Stimulated activated CD4-positive, alpha-beta T cell treated with anti-CD3 and anti-CD28 coated beads, Interleukin-12 subunit alpha, Interleukin-12 subunit beta, amount 100 ng/mL, for 48 hours (primary cell): ENCODE results near the gene TMEM234.
A peak's percentile ranks its signal among the peaks of the same experiment; 100 is the strongest.

Source experiments
- DNase-seq, 3 donors: peaks; one replicate each; pipeline ENCODE4 v3.0.0-alpha.2; 2020; ENCODE audit warnings: low read depth in 2 of 3, low spot score in 1 of 3

TMEM234 gene

DNA sequence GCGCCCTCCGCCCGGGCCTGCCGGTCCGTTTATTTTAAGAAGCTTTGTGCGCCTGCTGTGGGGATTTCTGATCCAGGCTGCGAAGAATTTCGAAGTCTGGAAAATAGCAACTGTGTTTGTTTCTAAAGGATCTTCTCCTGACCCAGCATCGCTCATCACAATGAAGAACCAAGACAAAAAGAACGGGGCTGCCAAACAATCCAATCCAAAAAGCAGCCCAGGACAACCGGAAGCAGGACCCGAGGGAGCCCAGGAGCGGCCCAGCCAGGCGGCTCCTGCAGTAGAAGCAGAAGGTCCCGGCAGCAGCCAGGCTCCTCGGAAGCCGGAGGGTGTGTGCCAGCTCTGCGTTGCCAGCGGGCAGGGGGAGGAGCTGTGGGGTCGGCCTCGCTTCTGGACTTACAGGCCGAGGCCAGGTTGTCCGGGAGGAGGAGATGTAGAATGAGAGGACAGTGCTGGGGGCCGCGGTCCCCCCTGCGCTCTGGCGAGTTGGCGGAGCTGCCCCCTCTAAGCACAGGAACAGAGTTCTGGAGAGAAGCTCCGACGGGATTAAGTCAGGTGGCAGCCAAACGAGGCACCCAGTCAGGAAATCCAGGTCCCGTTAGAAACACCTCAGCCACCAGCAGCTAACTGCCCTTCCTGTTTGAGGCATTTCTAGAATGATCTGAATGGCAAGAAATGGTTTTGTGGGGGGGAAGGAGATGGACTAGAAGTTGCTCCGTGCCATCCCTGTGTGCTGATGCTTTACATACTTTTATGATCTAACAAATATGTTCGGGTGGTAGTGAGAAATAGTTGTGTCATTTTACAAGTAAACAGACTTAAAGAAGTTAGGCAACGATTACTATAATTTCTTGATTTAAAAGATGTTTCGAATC is 41.7 kb downstream of the TMEM234 start:
- DNase-seq = no peak

DNA sequence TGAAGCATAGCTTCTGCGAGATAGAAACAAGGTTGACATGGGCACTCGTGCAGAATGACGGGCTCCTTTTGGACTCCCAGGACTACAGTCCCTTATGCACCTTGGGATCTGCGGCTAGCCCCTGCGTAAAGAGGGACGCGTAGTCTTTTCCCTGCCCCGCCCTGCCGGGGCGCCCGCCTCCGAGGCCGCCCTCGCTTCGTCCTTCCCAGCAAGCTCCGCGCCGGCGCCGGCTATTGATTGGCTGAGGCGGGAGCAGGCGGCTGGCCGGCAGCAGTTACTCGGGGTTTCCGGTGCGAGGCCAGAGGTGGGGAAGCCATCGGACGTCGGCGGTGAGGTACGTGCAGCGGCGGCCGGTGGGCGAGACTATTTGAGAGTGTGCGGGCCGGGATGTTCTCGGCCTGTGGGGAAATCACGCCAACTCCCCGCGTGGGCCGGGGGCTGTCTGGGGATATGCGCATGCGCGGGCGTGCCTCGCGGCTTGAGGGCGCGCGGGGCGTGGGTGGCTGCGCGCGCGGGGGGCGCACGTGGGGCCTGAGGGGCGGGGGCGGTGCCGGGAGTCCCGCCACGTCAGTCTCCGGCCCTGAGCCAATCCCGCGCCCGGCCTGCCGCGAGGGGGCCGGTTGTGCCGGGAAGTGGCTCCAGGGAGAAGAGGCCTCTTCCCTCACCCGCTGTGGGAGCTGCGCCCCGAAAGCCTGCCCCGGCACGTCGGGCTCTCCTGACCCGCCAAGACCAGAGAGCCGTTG is 42.5 kb downstream of the TMEM234 start, which contains the start of gene TXLNA:
Gene TXLNA, plus strand, starts transcription at position 233 of the 743 bp plus-strand sequence. CDS start 671 bp downstream, outside the sequence.
- DNase-seq = peak; percentile 81 to 91 (median 88)

DNA sequence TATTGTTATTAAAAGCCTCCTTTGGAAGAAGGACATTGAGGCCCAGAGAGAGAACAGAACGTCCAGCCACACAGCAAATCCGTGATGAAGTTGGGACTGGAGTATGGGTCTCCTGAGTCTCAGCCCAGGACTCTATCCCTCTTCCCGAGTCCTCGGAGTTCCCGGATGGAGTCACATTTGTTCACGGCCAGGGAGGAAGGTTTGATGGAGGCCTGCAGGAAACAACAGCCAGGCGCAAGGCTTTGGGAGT is 43.0 kb downstream of the TMEM234 start:
- DNase-seq = no peak

DNA sequence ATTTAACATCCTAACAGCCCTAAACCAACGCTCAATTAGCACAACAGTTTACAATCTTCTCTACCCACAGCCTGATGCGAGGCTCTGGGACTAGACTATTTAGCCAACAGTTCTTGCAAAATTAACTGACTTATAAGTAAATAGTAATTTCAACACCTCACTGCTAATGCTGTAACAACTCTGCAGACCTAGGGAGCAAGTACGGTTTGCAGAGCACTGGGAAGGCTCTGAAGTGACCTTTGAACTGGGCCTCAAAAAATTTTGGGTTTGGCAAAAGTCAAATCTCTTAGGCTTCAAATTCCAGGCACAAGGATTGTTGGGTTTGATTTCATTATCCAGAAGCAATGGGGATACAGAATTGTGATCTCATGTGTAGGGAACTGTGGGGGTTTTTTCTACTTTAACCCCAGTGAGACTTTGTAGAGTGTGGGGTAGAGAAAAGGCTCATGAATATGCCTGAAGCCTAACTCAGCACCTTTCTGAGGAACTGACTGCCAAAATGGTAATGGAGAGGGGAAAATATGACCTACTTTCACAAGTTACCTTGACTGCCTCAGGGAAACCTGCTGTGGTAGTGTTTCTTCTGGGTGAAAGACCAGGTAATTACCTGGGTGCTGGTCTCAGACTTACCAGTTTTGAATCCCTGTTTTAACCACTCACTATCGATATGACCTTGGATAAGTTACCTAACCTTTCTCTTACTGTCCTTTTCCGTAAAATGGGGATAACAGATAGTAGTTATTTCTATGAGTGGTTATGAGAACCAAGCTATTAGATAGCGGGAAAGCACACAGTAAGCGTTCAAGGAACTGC is 43.6 kb downstream of the TMEM234 start:
- no peak for DNase-seq

DNA sequence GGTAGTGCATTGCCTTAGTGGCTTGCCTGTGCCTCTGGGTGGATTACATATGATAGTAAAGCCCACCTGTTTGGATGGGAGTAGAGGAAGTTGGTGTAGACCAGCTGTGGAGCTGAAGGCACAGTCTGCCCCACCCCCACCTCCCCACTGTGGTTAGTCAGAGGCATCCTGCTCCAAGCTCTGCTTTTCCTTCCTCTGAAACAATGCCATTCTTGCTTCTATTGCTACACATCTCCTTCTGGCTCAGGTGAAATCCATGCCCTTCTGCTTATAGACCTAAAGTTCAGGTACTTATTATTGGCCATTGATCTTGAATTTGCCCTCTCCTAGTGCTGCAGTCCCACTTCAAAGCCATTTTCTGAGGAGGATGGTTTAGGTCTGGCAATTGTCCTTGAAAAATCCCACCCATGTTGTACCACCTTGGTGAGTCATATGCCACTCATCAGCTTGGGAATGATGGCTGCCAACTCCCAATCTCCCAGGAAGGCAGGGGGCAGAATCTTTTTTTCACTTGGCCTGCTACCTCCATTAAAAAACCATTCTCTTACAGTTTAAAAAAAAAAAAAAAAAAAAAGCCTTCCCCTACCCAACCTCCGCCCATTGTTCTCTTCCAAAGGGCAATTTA is 49.4 kb downstream of the TMEM234 start:
- DNase-seq = no peak

DNA sequence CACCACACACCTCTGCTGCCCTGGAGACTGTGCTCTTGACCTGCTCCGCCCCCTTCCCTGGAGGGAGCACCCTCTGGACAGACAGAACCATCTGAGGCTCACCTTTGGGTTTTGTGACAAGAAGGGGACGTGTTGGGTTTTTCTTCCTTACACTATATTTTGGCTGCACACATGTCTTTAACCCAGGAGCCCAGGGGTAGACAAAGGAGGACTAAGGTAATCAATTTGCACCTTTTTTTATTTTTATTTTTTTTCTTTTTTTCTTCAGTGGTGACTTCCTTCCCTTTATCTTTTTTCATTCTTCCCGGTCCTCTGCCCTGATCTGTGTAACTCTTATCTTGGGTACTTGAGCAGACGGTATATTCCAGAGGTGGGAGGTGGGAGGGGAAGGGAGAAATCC is 51.2 kb downstream of the TMEM234 start:
- DNase-seq = no peak
